ENCODE measurements around the gene NFIA. TPM values are rescaled to one million over a fixed set of nuclear protein-coding genes. Genes with fewer than 3 reads are reported as not detected.

Gene NFIA
- total RNA-seq, 1 donor from 2014 or later: 31.3 TPM

GRCh38 chr1:61111084-61112004, 29.0 kb downstream of the NFIA start:
- H3K36me3 ChIP-seq (ENCODE audit: control insufficient read depth in 3 of 3, insufficient read depth in 3 of 3, low read length in 3 of 3): no peaks in the 10 kb centered on the region
- peaks cover 14 to 28% (median 16%) of the 10 kb centered on the region in 3 donors for H3K4me1 ChIP-seq (ENCODE audit: control insufficient read depth in 3 of 3, insufficient read depth in 3 of 3, low read length in 3 of 3)
- H3K27ac ChIP-seq (ENCODE audit: low read depth, low read length): no peak overlapping the region
- no peaks in the 10 kb centered on the region for H3K27me3 ChIP-seq (ENCODE audit: control insufficient read depth in 3 of 3, insufficient read depth in 3 of 3, low read length in 3 of 3)
- peaks cover 0 to 5% (median 0%) of the 10 kb centered on the region in 3 donors for H3K9me3 ChIP-seq (ENCODE audit: control insufficient read depth in 3 of 3, low read length in 3 of 3)
- H3K4me3 ChIP-seq (ENCODE audit: low read length in 3 of 3): no peak overlapping the region
- H3K9ac ChIP-seq (ENCODE audit: low read depth in 1 of 3, low read length in 3 of 3): peak overlapping the region in 1 of 3 donors; percentile 13

- no peaks in the 10 kb centered on the region for H3K9me3 ChIP-seq (ENCODE audit: control insufficient read depth in 3 of 3, low read length in 3 of 3)
- H3K27ac ChIP-seq (ENCODE audit: low read depth, low read length): no peak overlapping the region
- no peak overlapping the region for H3K9ac ChIP-seq (ENCODE audit: low read depth in 1 of 3, low read length in 3 of 3)
- no peak overlapping the region for H3K4me3 ChIP-seq (ENCODE audit: low read length in 3 of 3)
- no peaks in the 10 kb centered on the region for H3K36me3 ChIP-seq (ENCODE audit: control insufficient read depth in 3 of 3, insufficient read depth in 3 of 3, low read length in 3 of 3)
- no peaks in the 10 kb centered on the region for H3K27me3 ChIP-seq (ENCODE audit: control insufficient read depth in 3 of 3, insufficient read depth in 3 of 3, low read length in 3 of 3)
- H3K4me1 ChIP-seq (ENCODE audit: control insufficient read depth in 3 of 3, insufficient read depth in 3 of 3, low read length in 3 of 3): peaks cover 18 to 30% (median 28%) of the 10 kb centered on the region in 3 donors
Measured at GRCh38 chr1:61114178-61114870, 32.0 kb downstream of the NFIA start.

- Histone ChIP-seq H3K27me3 (ENCODE audit: control insufficient read depth in 3 of 3, insufficient read depth in 3 of 3, low read length in 3 of 3) (no peaks in the 10 kb centered on the region), H3K27ac (ENCODE audit: low read depth, low read length) (no peak overlapping the region)
Measured at GRCh38 chr1:61115436-61115835, 33.1 kb downstream of the NFIA start.

GRCh38 chr1:61116421-61116820, 34.1 kb downstream of the NFIA start:
- Histone ChIP-seq H3K27me3 (ENCODE audit: control insufficient read depth in 3 of 3, insufficient read depth in 3 of 3, low read length in 3 of 3) (no peaks in the 10 kb centered on the region), H3K4me1 (ENCODE audit: control insufficient read depth in 3 of 3, insufficient read depth in 3 of 3, low read length in 3 of 3) (peaks cover 26 to 33% (median 29%) of the 10 kb centered on the region in 3 donors), H3K9ac (ENCODE audit: low read depth in 1 of 3, low read length in 3 of 3) (peak overlapping the region in 1 of 3 donors; percentile 9), H3K4me3 (ENCODE audit: low read length in 3 of 3) (peak overlapping the region in 1 of 3 donors; percentile 4), H3K27ac (ENCODE audit: low read depth, low read length) (peak overlapping the region; percentile 21), H3K36me3 (ENCODE audit: control insufficient read depth in 3 of 3, insufficient read depth in 3 of 3, low read length in 3 of 3) (no peaks in the 10 kb centered on the region), H3K9me3 (ENCODE audit: control insufficient read depth in 3 of 3, low read length in 3 of 3) (no peaks in the 10 kb centered on the region)

More at GRCh38 chr1:61115436-61115835, 33.1 kb downstream of the NFIA start:
- Histone ChIP-seq H3K36me3 (ENCODE audit: control insufficient read depth in 3 of 3, insufficient read depth in 3 of 3, low read length in 3 of 3) (no peaks in the 10 kb centered on the region), H3K9ac (ENCODE audit: low read depth in 1 of 3, low read length in 3 of 3) (no peak overlapping the region), H3K9me3 (ENCODE audit: control insufficient read depth in 3 of 3, low read length in 3 of 3) (no peaks in the 10 kb centered on the region), H3K4me1 (ENCODE audit: control insufficient read depth in 3 of 3, insufficient read depth in 3 of 3, low read length in 3 of 3) (peaks cover 24 to 32% (median 27%) of the 10 kb centered on the region in 3 donors), H3K4me3 (ENCODE audit: low read length in 3 of 3) (no peak overlapping the region)

GRCh38 chr1:61117283-61117682, 34.9 kb downstream of the NFIA start:
- no peak overlapping the region for H3K9ac ChIP-seq (ENCODE audit: low read depth in 1 of 3, low read length in 3 of 3)
- peaks cover 33 to 38% (median 35%) of the 10 kb centered on the region in 3 donors for H3K4me1 ChIP-seq (ENCODE audit: control insufficient read depth in 3 of 3, insufficient read depth in 3 of 3, low read length in 3 of 3)
- H3K36me3 ChIP-seq (ENCODE audit: control insufficient read depth in 3 of 3, insufficient read depth in 3 of 3, low read length in 3 of 3): no peaks in the 10 kb centered on the region
- no peak overlapping the region for H3K4me3 ChIP-seq (ENCODE audit: low read length in 3 of 3)
- peak overlapping the region; percentile 21 for H3K27ac ChIP-seq (ENCODE audit: low read depth, low read length)
- no peaks in the 10 kb centered on the region for H3K9me3 ChIP-seq (ENCODE audit: control insufficient read depth in 3 of 3, low read length in 3 of 3)
- no peaks in the 10 kb centered on the region for H3K27me3 ChIP-seq (ENCODE audit: control insufficient read depth in 3 of 3, insufficient read depth in 3 of 3, low read length in 3 of 3)

GRCh38 chr1:61119085-61119484, 36.7 kb downstream of the NFIA start:
- no peak overlapping the region for H3K4me3 ChIP-seq (ENCODE audit: low read length in 3 of 3)
- no peaks in the 10 kb centered on the region for H3K36me3 ChIP-seq (ENCODE audit: control insufficient read depth in 3 of 3, insufficient read depth in 3 of 3, low read length in 3 of 3)
- H3K27me3 ChIP-seq (ENCODE audit: control insufficient read depth in 3 of 3, insufficient read depth in 3 of 3, low read length in 3 of 3): no peaks in the 10 kb centered on the region
- H3K9ac ChIP-seq (ENCODE audit: low read depth in 1 of 3, low read length in 3 of 3): no peak overlapping the region
- peak overlapping the region; percentile 15 for H3K27ac ChIP-seq (ENCODE audit: low read depth, low read length)
- no peaks in the 10 kb centered on the region for H3K9me3 ChIP-seq (ENCODE audit: control insufficient read depth in 3 of 3, low read length in 3 of 3)
- peaks cover 37 to 46% (median 41%) of the 10 kb centered on the region in 3 donors for H3K4me1 ChIP-seq (ENCODE audit: control insufficient read depth in 3 of 3, insufficient read depth in 3 of 3, low read length in 3 of 3)

- no peaks in the 10 kb centered on the region for H3K36me3 ChIP-seq (ENCODE audit: control insufficient read depth in 3 of 3, insufficient read depth in 3 of 3, low read length in 3 of 3)
- H3K27me3 ChIP-seq (ENCODE audit: control insufficient read depth in 3 of 3, insufficient read depth in 3 of 3, low read length in 3 of 3): no peaks in the 10 kb centered on the region
- no peaks in the 10 kb centered on the region for H3K9me3 ChIP-seq (ENCODE audit: control insufficient read depth in 3 of 3, low read length in 3 of 3)
- H3K4me1 ChIP-seq (ENCODE audit: control insufficient read depth in 3 of 3, insufficient read depth in 3 of 3, low read length in 3 of 3): peaks cover 40 to 50% (median 48%) of the 10 kb centered on the region in 3 donors
- H3K27ac ChIP-seq (ENCODE audit: low read depth, low read length): peak overlapping the region; percentile 75
- H3K4me3 ChIP-seq (ENCODE audit: low read length in 3 of 3): peak overlapping the region; percentile 53 to 68 (median 64)
- H3K9ac ChIP-seq (ENCODE audit: low read depth in 1 of 3, low read length in 3 of 3): peak overlapping the region; percentile 57 to 74 (median 69)
Measured at GRCh38 chr1:61120246-61120840, 38.0 kb downstream of the NFIA start.

- H3K4me1 ChIP-seq (ENCODE audit: control insufficient read depth in 3 of 3, insufficient read depth in 3 of 3, low read length in 3 of 3): peaks cover 37 to 49% (median 45%) of the 10 kb centered on the region in 3 donors
- H3K4me3 ChIP-seq (ENCODE audit: low read length in 3 of 3): peak overlapping the region; percentile 53 to 68 (median 64)
- H3K27me3 ChIP-seq (ENCODE audit: control insufficient read depth in 3 of 3, insufficient read depth in 3 of 3, low read length in 3 of 3): no peaks in the 10 kb centered on the region
- no peaks in the 10 kb centered on the region for H3K36me3 ChIP-seq (ENCODE audit: control insufficient read depth in 3 of 3, insufficient read depth in 3 of 3, low read length in 3 of 3)
- H3K9me3 ChIP-seq (ENCODE audit: control insufficient read depth in 3 of 3, low read length in 3 of 3): no peaks in the 10 kb centered on the region
- H3K27ac ChIP-seq (ENCODE audit: low read depth, low read length): peak overlapping the region; percentile 75
- peak overlapping the region; percentile 57 to 74 (median 69) for H3K9ac ChIP-seq (ENCODE audit: low read depth in 1 of 3, low read length in 3 of 3)
Measured at GRCh38 chr1:61120998-61121397, 38.6 kb downstream of the NFIA start.

- Histone ChIP-seq H3K36me3 (ENCODE audit: control insufficient read depth in 3 of 3, insufficient read depth in 3 of 3, low read length in 3 of 3) (no peaks in the 10 kb centered on the region), H3K4me3 (ENCODE audit: low read length in 3 of 3) (no peak overlapping the region), H3K9me3 (ENCODE audit: control insufficient read depth in 3 of 3, low read length in 3 of 3) (no peaks in the 10 kb centered on the region), H3K9ac (ENCODE audit: low read depth in 1 of 3, low read length in 3 of 3) (peak overlapping the region in 2 of 3 donors; percentile 34 to 36), H3K27me3 (ENCODE audit: control insufficient read depth in 3 of 3, insufficient read depth in 3 of 3, low read length in 3 of 3) (no peaks in the 10 kb centered on the region), H3K4me1 (ENCODE audit: control insufficient read depth in 3 of 3, insufficient read depth in 3 of 3, low read length in 3 of 3) (peaks cover 32 to 50% (median 43%) of the 10 kb centered on the region in 3 donors), H3K27ac (ENCODE audit: low read depth, low read length) (peak overlapping the region; percentile 75)
Measured at GRCh38 chr1:61121631-61122030, 39.3 kb downstream of the NFIA start.

All from skeletal muscle tissue (tissue), 4 donors.